Measurements from ENCODE around the gene CSTPP1. TPM values are rescaled to one million over a fixed set of nuclear protein-coding genes. Genes with fewer than 3 reads are reported as not detected.
"Not testable (repeated sequence)": the region's sequence is repeated elsewhere in the genome, so short reads cannot be mapped to it uniquely, and the experiment has no call there.

CSTPP1 gene
- total and polyA plus RNA-seq, 2 donors: 20.7 to 20.9 TPM

- Histone ChIP-seq H3K27ac (ENCODE audit: low read depth) (no peak overlapping the region), H3K36me3 (ENCODE audit: insufficient read depth) (no peaks in the 10 kb centered on the region), H3K4me3 (ENCODE audit: low read depth, low read length) (no peak overlapping the region), H3K4me1 (ENCODE audit: insufficient read depth) (no peaks in the 10 kb centered on the region)
- DNase-seq (ENCODE audit: extremely low spot score): no peak
- 56% methylated on average over 2 of the region's 2 CpGs for WGBS
Measured at GRCh38 chr11:47204637-47204989, 268.1 kb downstream of the CSTPP1 start.

- WGBS: 93% methylated on average over 5 of the region's 5 CpGs
- not testable (repeated sequence) for H3K4me1 ChIP-seq (ENCODE audit: insufficient read depth); H3K4me3 ChIP-seq (ENCODE audit: low read depth, low read length); H3K27ac ChIP-seq (ENCODE audit: low read depth); H3K36me3 ChIP-seq (ENCODE audit: insufficient read depth); DNase-seq (ENCODE audit: extremely low spot score)
Measured at GRCh38 chr11:47206577-47206976, 270.0 kb downstream of the CSTPP1 start.

- Histone ChIP-seq H3K27ac (ENCODE audit: low read depth) (no peak overlapping the region), H3K36me3 (ENCODE audit: insufficient read depth) (no peaks in the 10 kb centered on the region), H3K4me1 (ENCODE audit: insufficient read depth) (no peaks in the 10 kb centered on the region), H3K4me3 (ENCODE audit: low read depth, low read length) (no peak overlapping the region)
- 88% methylated on average over 6 of the region's 6 CpGs for WGBS
- no peak for DNase-seq (ENCODE audit: extremely low spot score)
Measured at GRCh38 chr11:47207459-47207858, 270.9 kb downstream of the CSTPP1 start.

GRCh38 chr11:47208008-47208552 is 271.5 kb downstream of the CSTPP1 start:
- H3K27ac ChIP-seq (ENCODE audit: low read depth); H3K4me3 ChIP-seq (ENCODE audit: low read depth, low read length); DNase-seq (ENCODE audit: extremely low spot score); H3K4me1 ChIP-seq (ENCODE audit: insufficient read depth); H3K36me3 ChIP-seq (ENCODE audit: insufficient read depth): not testable (repeated sequence)
- WGBS: 95% methylated on average over 13 of the region's 13 CpGs

- H3K36me3 ChIP-seq (ENCODE audit: insufficient read depth): no peaks in the 10 kb centered on the region
- no peak for DNase-seq (ENCODE audit: extremely low spot score)
- no peak overlapping the region for H3K27ac ChIP-seq (ENCODE audit: low read depth)
- no peaks in the 10 kb centered on the region for H3K4me1 ChIP-seq (ENCODE audit: insufficient read depth)
- whole genome bisulfite sequencing: 91% methylated on average over 5 of the region's 5 CpGs
- H3K4me3 ChIP-seq (ENCODE audit: low read depth, low read length): no peak overlapping the region
Measured at GRCh38 chr11:47208628-47209027, 272.1 kb downstream of the CSTPP1 start.

Small RNAs within 50 kb of the gene (small RNA-seq; reads per million reads assigned to genes)
- gene MIR6745: not detected

Other genes with a start within 250 kb of the CSTPP1 start
- gene ARHGAP1, start 236.1 kb upstream of the CSTPP1 start, total RNA-seq: 41.8 TPM
- gene ARHGAP1, start 236.1 kb upstream of the CSTPP1 start, polyA plus RNA-seq: 128 TPM
- 3.1 TPM for gene ZNF408, start 235.7 kb upstream of the CSTPP1 start, total RNA-seq
- 10.3 TPM for gene ZNF408, start 235.7 kb upstream of the CSTPP1 start, polyA plus RNA-seq
- not detected for gene F2, start 217.5 kb upstream of the CSTPP1 start, total RNA-seq
- 0.84 TPM for gene F2, start 217.5 kb upstream of the CSTPP1 start, polyA plus RNA-seq
- 80.5 TPM for gene CKAP5, start 90.5 kb upstream of the CSTPP1 start, total RNA-seq
- 26.8 TPM for gene CKAP5, start 90.5 kb upstream of the CSTPP1 start, polyA plus RNA-seq
- 8.1 TPM for gene LRP4, start 18.2 kb upstream of the CSTPP1 start, total RNA-seq
- 2.4 TPM for gene LRP4, start 18.2 kb upstream of the CSTPP1 start, polyA plus RNA-seq
- 77.1 TPM for gene ARFGAP2, start 240.1 kb downstream of the CSTPP1 start, total RNA-seq
- gene ARFGAP2, start 240.1 kb downstream of the CSTPP1 start, polyA plus RNA-seq: 81.8 TPM
- gene PACSIN3, start 249.7 kb downstream of the CSTPP1 start, total RNA-seq: 14.9 TPM
- gene PACSIN3, start 249.7 kb downstream of the CSTPP1 start, polyA plus RNA-seq: 33.9 TPM